ENCODE results near the gene DBNDD1.

DNA sequence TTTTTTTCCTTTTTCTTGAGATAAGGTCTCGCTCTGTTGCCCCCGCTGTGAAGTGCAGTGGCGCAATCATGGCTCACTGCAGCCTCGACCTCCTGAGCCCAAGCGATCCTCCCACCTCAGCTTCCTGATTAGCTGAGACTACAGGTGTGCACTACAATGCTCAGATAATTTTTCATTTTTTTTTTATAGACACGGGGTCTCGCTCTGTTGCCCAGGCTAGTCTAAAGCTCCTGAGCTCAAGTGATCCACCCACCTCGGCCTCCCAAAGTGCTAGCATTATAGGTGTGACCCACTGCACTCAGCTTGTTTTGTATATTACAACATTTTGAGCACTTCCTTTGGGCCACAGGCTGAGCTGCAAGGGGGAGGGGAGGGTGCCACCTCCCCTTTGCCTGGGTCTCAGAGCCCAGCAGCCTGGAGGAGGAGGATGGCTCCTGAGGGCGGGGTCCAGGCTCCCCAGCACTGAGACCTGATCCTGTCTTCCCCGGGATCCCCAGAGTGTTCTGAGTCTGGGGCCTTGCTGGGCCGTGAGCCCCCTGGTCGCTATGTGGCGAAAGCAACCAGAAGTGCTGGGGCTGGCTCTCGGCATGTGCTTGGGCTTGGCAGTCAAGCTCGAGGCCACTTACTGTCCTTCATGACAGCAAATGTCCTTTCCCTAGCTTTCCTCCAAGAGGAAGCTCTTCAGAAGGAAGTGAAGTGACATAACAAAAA lies 62.6 kb downstream of the DBNDD1 start:
- no peak for TF ChIP-seq EZH2 (IDR thresholded peaks at IDR 0.05; ENCODE audit: borderline replicate concordance)
- TF ChIP-seq, protein P1, sequence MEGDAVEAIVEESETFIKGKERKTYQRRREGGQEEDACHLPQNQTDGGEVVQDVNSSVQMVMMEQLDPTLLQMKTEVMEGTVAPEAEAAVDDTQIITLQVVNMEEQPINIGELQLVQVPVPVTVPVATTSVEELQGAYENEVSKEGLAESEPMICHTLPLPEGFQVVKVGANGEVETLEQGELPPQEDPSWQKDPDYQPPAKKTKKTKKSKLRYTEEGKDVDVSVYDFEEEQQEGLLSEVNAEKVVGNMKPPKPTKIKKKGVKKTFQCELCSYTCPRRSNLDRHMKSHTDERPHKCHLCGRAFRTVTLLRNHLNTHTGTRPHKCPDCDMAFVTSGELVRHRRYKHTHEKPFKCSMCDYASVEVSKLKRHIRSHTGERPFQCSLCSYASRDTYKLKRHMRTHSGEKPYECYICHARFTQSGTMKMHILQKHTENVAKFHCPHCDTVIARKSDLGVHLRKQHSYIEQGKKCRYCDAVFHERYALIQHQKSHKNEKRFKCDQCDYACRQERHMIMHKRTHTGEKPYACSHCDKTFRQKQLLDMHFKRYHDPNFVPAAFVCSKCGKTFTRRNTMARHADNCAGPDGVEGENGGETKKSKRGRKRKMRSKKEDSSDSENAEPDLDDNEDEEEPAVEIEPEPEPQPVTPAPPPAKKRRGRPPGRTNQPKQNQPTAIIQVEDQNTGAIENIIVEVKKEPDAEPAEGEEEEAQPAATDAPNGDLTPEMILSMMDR (IDR thresholded peaks at IDR 0.05; ENCODE audit: poor library complexity) = no peak

Measured in hepatocyte (in vitro differentiated cells).